Smooth muscle cell (in vitro differentiated cells): ENCODE data around the gene GCFC2. TPM values are rescaled to one million over a fixed set of nuclear protein-coding genes. Genes with fewer than 3 reads are reported as not detected.
A peak's percentile ranks its signal among the peaks of the same experiment; 100 is the strongest.

Source experiments
- DNase-seq: peaks from one replicate; lab custom pipeline; 2025; ENCODE audit not compliant: unreplicated experiment; lab: John Stamatoyannopoulos, UW
- H2AFZ ChIP-seq: fragments of 200-600 bp; sonication (generic); 2 replicates; pipeline ENCODE4 v1.6.0; 2016; ENCODE audit warnings: antibody characterized with exemption, low read depth, mild to moderate bottlenecking
- H3F3A ChIP-seq: fragments of 200-600 bp; sonication (generic); 2 replicates; pipeline ENCODE4 v1.6.0; 2017; ENCODE audit warnings: antibody characterized with exemption, low read depth
- H3K27ac ChIP-seq: fragments of 200-600 bp; sonication (generic); 2 replicates; pipeline ENCODE4 v1.5.1; 2016; ENCODE audit warnings: low read depth, mild to moderate bottlenecking
- H3K27me3 ChIP-seq: fragments of 200-600 bp; sonication (generic); 2 replicates; pipeline ENCODE4 v1.6.1; 2016; ENCODE audit warnings: low read depth, mild to moderate bottlenecking
- H3K36me3 ChIP-seq: fragments of 200-600 bp; sonication (generic); 2 replicates; pipeline ENCODE4 v1.5.1; 2016; ENCODE audit warnings: low read depth
- H3K4me1 ChIP-seq: fragments of 200-600 bp; sonication (generic); 2 replicates; pipeline ENCODE4 v1.5.1; 2016; ENCODE audit warnings: low read depth
- H3K4me2 ChIP-seq: fragments of 200-600 bp; sonication (generic); 2 replicates; pipeline ENCODE4 v1.6.0; 2016; ENCODE audit warnings: mild to moderate bottlenecking
- H3K4me3 ChIP-seq: fragments of 200-600 bp; sonication (generic); 2 replicates; pipeline ENCODE4 v1.5.1; 2016; ENCODE audit warnings: mild to moderate bottlenecking
- H3K79me2 ChIP-seq: fragments of 200-600 bp; sonication (generic); 2 replicates; pipeline ENCODE4 v1.6.0; 2016; ENCODE audit warnings: low read depth, mild to moderate bottlenecking
- H3K9ac ChIP-seq: fragments of 200-600 bp; sonication (generic); 2 replicates; pipeline ENCODE4 v1.6.0; 2016; ENCODE audit warnings: low read depth
- H3K9me3 ChIP-seq: fragments of 200-600 bp; sonication (generic); replicated peaks from 2 replicates; pipeline ENCODE4 v1.5.1; 2016; ENCODE audit warnings: low read depth
- H4K20me1 ChIP-seq: fragments of 200-600 bp; sonication (generic); 2 replicates; pipeline ENCODE4 v1.6.0; 2016; ENCODE audit warnings: low read depth
- WGBS: methylation state at CpG from one replicate; pipeline ENCODE4 v1.1.7; 2016; ENCODE audit warnings: low lambda C conversion rate; 5-methylcytosine and 5-hydroxymethylcytosine counted together
- polyA plus RNA-seq: library from polyadenylated mRNA; unstranded; fragments of >200 nt; fragmentation: Nextera tagmentation; extraction: Ambion mirVana; gene quantifications from 2 replicates; pipeline ENCODE4 v1.2.1, GENCODE V29; 2016
- total RNA-seq: library from RNA; depleted of rRNA; stranded (reverse); fragments of >200 nt; gene quantifications from 2 replicates; pipeline ENCODE4 v1.2.3, GENCODE V29; 2014
- TF ChIP-seq, protein P1 (sequence below): fragments of 200-600 bp; sonication (generic); IDR thresholded peaks from 2 replicates; pipeline ENCODE4 v1.5.1; 2017; ENCODE audit warnings: borderline replicate concordance, mild to moderate bottlenecking, antibody characterized with exemption; ENCODE audit not compliant: insufficient read depth, poor library complexity, severe bottlenecking

The GCFC2 gene
- total and polyA plus RNA-seq, 2 experiments from 2014 or later = 5.7 to 11.5 TPM

DNA sequence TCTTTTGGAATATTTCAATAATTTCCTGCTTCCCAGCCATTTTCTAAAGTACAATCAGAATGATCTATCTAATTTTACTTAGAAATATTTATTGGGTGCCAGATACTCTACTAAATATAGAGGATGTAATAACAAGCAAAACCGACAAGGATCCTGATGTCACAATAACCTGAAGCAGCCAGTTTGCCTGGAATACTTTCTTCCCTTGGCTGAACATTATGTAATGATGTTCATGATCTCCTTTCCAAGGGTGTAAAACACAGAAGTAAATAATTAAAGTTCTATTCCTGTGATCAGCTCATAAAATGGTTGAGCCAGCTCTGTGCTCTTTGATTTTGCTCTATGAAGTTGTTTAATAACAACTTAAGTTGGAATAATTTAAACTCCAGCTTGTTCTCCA is 66.7 kb downstream of the GCFC2 start:
- peaks cover 23% of the 10 kb centered on the region for H3K79me2 ChIP-seq

DNA sequence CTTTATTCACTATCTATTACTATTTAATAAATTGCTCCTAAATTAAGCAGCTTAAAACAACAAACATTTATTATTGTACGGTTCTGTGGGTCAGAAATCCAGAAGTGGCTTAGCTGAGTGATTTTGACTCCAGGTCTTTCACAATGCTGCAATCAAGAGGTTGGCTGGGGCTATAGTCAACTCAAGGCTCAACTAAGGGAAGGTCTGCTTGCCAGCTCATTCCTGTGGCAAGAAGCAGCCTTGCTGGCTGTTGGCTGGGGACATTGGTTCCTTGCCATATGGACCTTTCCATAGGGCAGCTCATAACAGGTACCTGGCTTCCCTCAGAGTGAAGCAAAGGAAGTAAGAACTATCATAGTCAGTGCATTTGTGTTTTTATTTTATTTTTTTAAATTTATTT is 69.1 kb downstream of the GCFC2 start:
- Histone ChIP-seq H3K9ac (no peak overlapping the region), H3K9me3 (no peaks in the 10 kb centered on the region), H3K27ac (no peak overlapping the region), H2AFZ (no peak overlapping the region), H3K4me3 (no peak overlapping the region), H4K20me1 (no peaks in the 10 kb centered on the region), H3K79me2 (peaks cover under 1% of the 10 kb centered on the region), H3F3A (no peaks in the 10 kb centered on the region), H3K4me1 (no peaks in the 10 kb centered on the region), H3K36me3 (no peaks in the 10 kb centered on the region), H3K4me2 (no peak overlapping the region), H3K27me3 (no peaks in the 10 kb centered on the region)
- TF ChIP-seq, protein P1, sequence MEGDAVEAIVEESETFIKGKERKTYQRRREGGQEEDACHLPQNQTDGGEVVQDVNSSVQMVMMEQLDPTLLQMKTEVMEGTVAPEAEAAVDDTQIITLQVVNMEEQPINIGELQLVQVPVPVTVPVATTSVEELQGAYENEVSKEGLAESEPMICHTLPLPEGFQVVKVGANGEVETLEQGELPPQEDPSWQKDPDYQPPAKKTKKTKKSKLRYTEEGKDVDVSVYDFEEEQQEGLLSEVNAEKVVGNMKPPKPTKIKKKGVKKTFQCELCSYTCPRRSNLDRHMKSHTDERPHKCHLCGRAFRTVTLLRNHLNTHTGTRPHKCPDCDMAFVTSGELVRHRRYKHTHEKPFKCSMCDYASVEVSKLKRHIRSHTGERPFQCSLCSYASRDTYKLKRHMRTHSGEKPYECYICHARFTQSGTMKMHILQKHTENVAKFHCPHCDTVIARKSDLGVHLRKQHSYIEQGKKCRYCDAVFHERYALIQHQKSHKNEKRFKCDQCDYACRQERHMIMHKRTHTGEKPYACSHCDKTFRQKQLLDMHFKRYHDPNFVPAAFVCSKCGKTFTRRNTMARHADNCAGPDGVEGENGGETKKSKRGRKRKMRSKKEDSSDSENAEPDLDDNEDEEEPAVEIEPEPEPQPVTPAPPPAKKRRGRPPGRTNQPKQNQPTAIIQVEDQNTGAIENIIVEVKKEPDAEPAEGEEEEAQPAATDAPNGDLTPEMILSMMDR = no peak
- no peak for DNase-seq
- 100% methylated on average over 1 of the region's 1 CpG for WGBS

More for the DNA sequence above, 66.7 kb downstream of the GCFC2 start:
- Histone ChIP-seq H3K4me2 (no peak overlapping the region), H4K20me1 (no peaks in the 10 kb centered on the region), H3K36me3 (no peaks in the 10 kb centered on the region), H2AFZ (no peak overlapping the region), H3K9ac (no peak overlapping the region), H3K4me1 (peaks cover 8% of the 10 kb centered on the region), H3K27ac (no peak overlapping the region), H3K4me3 (no peak overlapping the region), H3K9me3 (no peaks in the 10 kb centered on the region), H3K27me3 (no peaks in the 10 kb centered on the region), H3F3A (no peaks in the 10 kb centered on the region)
- WGBS = 82% methylated on average over 1 of the region's 1 CpG
- DNase-seq = no peak
- TF ChIP-seq, protein P1 = no peak

DNA sequence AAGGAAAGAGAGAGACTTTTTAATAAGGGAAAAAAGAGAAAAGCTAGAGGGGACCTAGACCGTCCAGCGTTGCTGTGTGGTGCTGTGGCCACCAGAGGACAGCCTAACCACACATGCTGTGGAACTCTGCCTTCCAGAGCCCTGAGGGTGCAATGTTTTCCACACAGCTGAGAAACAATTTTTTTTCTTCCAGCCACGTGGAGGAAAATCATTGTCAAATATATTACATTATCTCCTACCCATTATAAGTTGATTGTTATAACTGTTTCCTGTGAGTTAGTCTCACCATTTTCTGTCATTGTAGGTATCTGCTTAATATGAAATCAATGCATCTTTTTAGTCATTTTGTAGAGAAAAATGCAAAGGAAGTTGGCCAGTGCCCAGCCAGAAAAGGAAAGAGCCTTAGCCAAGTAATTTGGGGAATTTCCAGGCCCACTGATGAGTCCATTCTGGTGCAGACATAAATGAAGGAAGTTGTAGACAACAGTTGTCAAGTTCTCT is 70.0 kb downstream of the GCFC2 start:
- Histone ChIP-seq H4K20me1 (no peaks in the 10 kb centered on the region), H3K27me3 (no peaks in the 10 kb centered on the region), H3K79me2 (no peaks in the 10 kb centered on the region), H3K4me2 (peak overlapping the region; percentile 62), H2AFZ (peak overlapping the region; percentile 65), H3K9me3 (no peaks in the 10 kb centered on the region), H3K4me1 (no peaks in the 10 kb centered on the region), H3K36me3 (no peaks in the 10 kb centered on the region), H3K9ac (no peak overlapping the region), H3F3A (no peaks in the 10 kb centered on the region), H3K27ac (no peak overlapping the region), H3K4me3 (no peak overlapping the region)
- no peak for DNase-seq
- 1% methylated on average over 3 of the region's 3 CpGs for WGBS
- TF ChIP-seq, protein P1 = peak; percentile 92

DNA sequence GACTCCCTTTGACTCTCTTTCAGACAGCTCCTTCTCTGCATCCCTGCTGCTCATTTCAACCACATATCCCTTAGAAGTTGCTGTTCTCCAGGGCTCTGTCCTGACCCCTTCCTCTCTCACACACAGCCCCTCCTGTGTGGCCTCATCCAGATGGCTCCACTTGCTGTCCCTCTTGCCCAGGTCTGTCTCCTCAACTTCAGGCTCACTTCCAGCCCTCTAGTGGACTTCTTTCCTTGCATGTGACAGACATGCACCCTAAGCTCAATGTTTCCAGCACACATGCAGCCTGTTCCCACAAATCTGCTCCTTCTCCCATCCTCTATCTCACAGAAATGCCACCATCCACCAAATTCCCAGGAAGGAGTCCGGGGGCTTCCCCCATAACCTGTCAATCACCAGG is 73.1 kb downstream of the GCFC2 start:
- Histone ChIP-seq H3K4me2 (no peak overlapping the region), H3K9ac (no peak overlapping the region), H3K9me3 (no peaks in the 10 kb centered on the region), H3K79me2 (no peaks in the 10 kb centered on the region), H4K20me1 (no peaks in the 10 kb centered on the region), H3K36me3 (no peaks in the 10 kb centered on the region), H2AFZ (no peak overlapping the region), H3K4me3 (no peak overlapping the region), H3F3A (no peaks in the 10 kb centered on the region), H3K27me3 (no peaks in the 10 kb centered on the region), H3K4me1 (no peaks in the 10 kb centered on the region), H3K27ac (no peak overlapping the region)
- 77% methylated on average over 1 of the region's 1 CpG for WGBS
- TF ChIP-seq, protein P1 = no peak
- DNase-seq = no peak
